Ishikawa (cell line): ENCODE data around the gene RASA3.

Experiments
- EGR1 ChIP-seq: IDR thresholded peaks from 2 replicates; pipeline ENCODE4 v1.6.1; 2012
- TAF1 ChIP-seq: IDR thresholded peaks from 2 replicates; pipeline ENCODE4 v1.6.1; 2012; ENCODE audit warnings: low read depth, mild to moderate bottlenecking
- TF ChIP-seq, protein P1 (sequence below): IDR thresholded peaks from 2 replicates; pipeline ENCODE4 v1.6.1; 2012; ENCODE audit warnings: low read depth, mild to moderate bottlenecking

DNA sequence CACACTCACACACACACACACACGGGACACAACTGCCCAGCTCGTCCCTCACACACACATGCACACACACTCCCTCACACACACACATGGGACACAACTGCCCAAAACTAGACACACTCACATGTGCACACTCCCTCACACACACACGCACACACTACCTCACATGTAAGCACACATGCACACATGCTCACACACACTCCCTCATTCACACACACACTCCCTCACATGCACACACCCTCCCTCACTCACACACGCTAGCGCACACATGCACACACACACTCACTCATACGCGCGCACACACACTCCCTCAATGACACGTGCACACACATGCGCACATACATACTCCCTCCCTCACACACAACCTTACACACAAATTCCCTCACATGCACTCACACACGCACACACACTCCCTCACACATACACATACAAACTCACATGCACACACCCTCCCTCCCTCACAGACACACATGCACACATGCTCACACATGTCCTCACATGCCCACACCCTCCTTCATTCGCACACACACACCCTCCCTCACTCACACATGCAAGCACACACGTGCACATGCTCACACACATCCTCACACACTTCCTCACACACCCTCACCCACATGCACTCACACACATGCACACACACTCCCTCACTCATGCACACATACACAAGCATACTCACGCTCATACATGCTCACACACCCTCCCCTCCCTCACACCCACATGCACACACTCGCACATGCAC, 9.0 kb upstream of the RASA3 start:
- TF ChIP-seq EGR1 (no peak), TAF1 (no peak)
- TF ChIP-seq, protein P1, sequence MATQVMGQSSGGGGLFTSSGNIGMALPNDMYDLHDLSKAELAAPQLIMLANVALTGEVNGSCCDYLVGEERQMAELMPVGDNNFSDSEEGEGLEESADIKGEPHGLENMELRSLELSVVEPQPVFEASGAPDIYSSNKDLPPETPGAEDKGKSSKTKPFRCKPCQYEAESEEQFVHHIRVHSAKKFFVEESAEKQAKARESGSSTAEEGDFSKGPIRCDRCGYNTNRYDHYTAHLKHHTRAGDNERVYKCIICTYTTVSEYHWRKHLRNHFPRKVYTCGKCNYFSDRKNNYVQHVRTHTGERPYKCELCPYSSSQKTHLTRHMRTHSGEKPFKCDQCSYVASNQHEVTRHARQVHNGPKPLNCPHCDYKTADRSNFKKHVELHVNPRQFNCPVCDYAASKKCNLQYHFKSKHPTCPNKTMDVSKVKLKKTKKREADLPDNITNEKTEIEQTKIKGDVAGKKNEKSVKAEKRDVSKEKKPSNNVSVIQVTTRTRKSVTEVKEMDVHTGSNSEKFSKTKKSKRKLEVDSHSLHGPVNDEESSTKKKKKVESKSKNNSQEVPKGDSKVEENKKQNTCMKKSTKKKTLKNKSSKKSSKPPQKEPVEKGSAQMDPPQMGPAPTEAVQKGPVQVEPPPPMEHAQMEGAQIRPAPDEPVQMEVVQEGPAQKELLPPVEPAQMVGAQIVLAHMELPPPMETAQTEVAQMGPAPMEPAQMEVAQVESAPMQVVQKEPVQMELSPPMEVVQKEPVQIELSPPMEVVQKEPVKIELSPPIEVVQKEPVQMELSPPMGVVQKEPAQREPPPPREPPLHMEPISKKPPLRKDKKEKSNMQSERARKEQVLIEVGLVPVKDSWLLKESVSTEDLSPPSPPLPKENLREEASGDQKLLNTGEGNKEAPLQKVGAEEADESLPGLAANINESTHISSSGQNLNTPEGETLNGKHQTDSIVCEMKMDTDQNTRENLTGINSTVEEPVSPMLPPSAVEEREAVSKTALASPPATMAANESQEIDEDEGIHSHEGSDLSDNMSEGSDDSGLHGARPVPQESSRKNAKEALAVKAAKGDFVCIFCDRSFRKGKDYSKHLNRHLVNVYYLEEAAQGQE = no peak
